HG02571 (cell line): ENCODE results near the gene HDGFL2.
"Not testable (repeated sequence)": the region's sequence is repeated elsewhere in the genome, so short reads cannot be mapped to it uniquely, and the experiment has no call there.

ENCODE experiments used
- ATAC-seq: cut with Tn5 transposase; IDR thresholded peaks from one replicate; pipeline ENCODE4 v1.9.1; 2021; ENCODE audit warnings: mild to moderate bottlenecking, moderate library complexity; ENCODE audit not compliant: unreplicated experiment

The HDGFL2 gene

GRCh38 chr19:4529924-4530522 lies 57.9 kb downstream of the HDGFL2 start:
- no peak for ATAC-seq

- no peak for ATAC-seq
These were observed 59.6 kb downstream of the HDGFL2 start for GRCh38 chr19:4531562-4532165.

DNA sequence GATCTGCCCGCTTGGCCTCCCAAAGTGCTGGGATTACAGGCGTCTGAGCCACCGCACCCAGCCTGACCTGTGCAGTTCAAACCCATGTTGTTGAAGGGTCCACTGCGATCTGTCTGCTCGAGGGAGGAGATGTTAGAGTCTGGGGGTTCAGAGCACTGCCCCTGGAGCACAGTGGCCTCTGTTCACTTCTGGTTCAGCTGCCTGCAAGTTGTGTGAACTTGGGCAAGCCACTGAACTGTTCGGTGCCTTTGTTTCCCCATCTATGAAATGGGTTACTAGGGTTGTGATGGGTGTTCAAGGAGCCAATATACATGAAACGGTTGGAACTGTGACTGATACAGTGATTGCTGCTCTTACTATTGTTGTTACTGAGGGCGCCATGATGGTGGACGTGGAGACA lies 61.2 kb downstream of the HDGFL2 start:
- no peak for ATAC-seq

DNA sequence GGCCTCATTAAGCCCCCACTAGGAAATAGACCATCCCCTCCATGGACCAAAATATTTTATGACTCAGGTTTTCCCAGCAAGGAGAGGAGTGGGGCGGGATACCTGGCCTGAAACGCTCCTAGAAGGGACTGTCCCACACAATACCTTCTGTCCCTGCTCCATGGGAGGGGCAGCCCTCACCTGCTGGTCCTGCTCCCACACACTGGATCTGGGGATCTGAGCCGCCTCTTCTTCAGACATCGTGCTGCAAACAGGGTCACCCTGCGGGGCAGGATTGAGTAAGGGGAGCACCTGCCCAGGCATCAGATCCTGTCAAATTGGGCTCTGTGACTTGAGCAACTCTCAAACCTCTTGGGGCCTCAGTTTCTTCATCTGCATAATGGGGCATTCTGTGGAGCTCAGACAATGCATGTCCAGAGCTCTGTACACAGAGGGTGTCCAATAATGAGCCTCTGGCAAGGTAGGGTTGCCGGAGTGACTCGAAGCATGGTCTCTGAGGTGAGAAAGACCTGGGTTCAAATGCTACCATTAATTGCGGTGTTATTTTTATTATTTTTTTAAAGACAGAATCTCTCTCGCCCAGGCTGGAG lies 61.8 kb downstream of the HDGFL2 start:
- no peak for ATAC-seq

- no peak for ATAC-seq
These were observed 63.0 kb downstream of the HDGFL2 start, which contains the start of gene PLIN5 for GRCh38 chr19:4534836-4535658. Gene PLIN5 (minus strand): TSS chr19:4535224. CDS start chr19:4534074, 1,150 bp downstream.

GRCh38 chr19:4536798-4537197 lies 64.7 kb downstream of the HDGFL2 start:
- no peak for ATAC-seq

GRCh38 chr19:4537953-4538600 lies 66.0 kb downstream of the HDGFL2 start:
- ATAC-seq = no peak

DNA sequence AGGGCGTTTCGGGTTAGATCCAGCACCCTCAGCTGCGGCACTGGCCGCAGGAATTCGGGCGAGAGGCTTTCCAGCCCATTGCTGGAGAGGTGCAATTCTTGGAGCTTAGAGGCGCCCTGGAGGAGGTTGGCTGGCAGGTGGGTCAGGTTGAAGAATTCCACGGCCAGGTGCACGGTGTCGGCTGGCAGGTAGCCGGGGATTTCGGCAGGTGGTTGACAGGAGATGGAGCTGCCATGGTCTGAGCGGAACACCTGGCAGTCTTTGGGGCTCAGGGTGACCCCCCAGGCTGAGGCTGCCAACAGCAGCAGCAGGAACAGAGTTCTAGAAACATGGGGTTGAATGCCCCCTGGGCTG lies 66.5 kb downstream of the HDGFL2 start:
- no peak for ATAC-seq

GRCh38 chr19:4539169-4539692 lies 67.1 kb downstream of the HDGFL2 start:
- ATAC-seq = no peak

GRCh38 chr19:4539693-4540581 lies 67.8 kb downstream of the HDGFL2 start, which contains the start of gene LRG1:
Gene LRG1 (minus strand): TSS chr19:4540036. CDS start chr19:4540013, 23 bp downstream.
- ATAC-seq = no peak

GRCh38 chr19:4541114-4541805 lies 69.2 kb downstream of the HDGFL2 start:
- ATAC-seq = no peak

GRCh38 chr19:4541806-4542145 lies 69.7 kb downstream of the HDGFL2 start:
- ATAC-seq = not testable (repeated sequence)

GRCh38 chr19:4542896-4543841 lies 71.1 kb downstream of the HDGFL2 start:
- ATAC-seq = no peak

GRCh38 chr19:4543842-4544647 lies 71.9 kb downstream of the HDGFL2 start:
- ATAC-seq = no peak

DNA sequence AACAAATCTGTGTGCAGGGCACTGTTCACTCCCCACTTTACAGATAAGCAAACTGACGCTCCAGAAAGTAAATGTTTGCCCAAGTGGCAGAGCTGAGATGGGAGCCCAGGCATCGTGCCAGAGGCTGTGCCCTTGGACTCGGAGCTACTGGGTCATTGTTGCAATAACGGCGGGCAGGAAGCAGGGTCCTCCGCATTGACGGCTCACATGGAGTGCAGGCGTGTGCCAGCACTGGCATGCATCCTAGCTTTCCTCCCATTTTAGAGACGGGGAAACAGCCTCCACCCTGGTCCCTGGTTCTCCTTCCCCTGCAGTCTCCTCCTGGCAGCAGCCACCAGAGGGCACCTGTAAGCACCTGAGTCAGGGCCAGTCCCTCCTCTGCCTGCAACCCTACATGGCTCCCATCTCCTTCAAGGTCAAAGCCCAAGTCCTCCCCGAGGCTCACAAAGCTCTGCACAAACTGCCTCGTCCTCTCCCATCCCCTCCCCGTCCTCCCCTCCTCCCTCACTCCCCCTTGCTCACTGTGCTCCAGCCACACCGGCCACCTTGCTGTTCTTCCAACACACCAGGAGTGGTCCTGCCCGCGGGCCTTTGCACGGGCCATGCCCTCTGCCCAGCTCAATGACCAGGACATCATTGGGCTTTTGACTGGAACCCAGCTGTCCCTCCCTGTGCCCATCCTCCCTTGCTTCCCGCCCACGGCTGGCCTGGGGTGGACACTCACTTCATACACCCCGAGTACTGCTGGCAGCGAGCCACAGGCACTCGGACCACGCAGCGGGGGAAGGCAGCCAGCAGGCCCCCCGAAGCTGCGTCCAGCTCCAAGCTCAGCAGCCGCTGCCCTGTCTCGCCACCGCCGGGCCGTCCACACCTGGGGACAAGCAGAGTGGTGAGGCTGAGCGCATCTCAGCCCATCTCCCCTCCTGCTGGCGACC lies 75.5 kb downstream of the HDGFL2 start:
- no peak for ATAC-seq

DNA sequence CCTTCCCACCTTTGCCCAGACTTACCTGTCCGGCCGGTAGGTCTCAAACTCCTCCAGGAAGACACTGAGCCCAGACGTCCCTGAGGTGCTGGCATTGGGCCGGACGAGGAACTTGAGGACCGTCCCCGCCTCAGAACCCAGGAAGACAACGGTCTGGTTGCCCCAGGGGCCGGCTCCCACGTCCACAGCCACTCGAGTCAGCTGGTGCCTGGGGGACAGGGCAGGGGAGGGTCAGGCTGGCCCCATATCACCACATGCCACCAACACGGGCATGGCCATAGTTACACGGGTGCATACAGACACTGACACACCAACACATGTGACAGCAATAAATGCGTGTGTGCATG lies 76.1 kb downstream of the HDGFL2 start:
- ATAC-seq = no peak
